ENCODE measurements around the gene SNX13. TPM values are rescaled to one million over a fixed set of nuclear protein-coding genes. Genes with fewer than 3 reads are reported as not detected.

SNX13 gene
- total RNA-seq, 4 donors from 2014 or later: 74.9 to 154 (median 107) TPM

- intact Hi-C loops (cut with DNase I; ENCODE audit: low total_unique reads) (no loop called here), in situ Hi-C loops (cut with MboI; ENCODE audit: low sequenced_read_pairs in 4 of 4) (no loop called here)
- ATAC-seq (no peak), DNase-seq (no peak)
- Histone ChIP-seq H3K27ac (no peak overlapping the region), H3K36me3 (no peaks in the 10 kb centered on the region), H3K9me3 (no peaks in the 10 kb centered on the region), H3K27me3 (peaks cover 0 to 2% (median 0%) of the 10 kb centered on the region in 3 donors), H3K4me1 (no peaks in the 10 kb centered on the region), H3K4me3 (no peak overlapping the region)
- TF ChIP-seq, protein P1, sequence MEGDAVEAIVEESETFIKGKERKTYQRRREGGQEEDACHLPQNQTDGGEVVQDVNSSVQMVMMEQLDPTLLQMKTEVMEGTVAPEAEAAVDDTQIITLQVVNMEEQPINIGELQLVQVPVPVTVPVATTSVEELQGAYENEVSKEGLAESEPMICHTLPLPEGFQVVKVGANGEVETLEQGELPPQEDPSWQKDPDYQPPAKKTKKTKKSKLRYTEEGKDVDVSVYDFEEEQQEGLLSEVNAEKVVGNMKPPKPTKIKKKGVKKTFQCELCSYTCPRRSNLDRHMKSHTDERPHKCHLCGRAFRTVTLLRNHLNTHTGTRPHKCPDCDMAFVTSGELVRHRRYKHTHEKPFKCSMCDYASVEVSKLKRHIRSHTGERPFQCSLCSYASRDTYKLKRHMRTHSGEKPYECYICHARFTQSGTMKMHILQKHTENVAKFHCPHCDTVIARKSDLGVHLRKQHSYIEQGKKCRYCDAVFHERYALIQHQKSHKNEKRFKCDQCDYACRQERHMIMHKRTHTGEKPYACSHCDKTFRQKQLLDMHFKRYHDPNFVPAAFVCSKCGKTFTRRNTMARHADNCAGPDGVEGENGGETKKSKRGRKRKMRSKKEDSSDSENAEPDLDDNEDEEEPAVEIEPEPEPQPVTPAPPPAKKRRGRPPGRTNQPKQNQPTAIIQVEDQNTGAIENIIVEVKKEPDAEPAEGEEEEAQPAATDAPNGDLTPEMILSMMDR (IDR thresholded peaks at IDR 0.05 in 4 of 5, conservative IDR thresholded peaks at IDR 0.05 in 1 of 5): no peak
- TF ChIP-seq POLR2A (IDR thresholded peaks at IDR 0.05): no peak
Measured at GRCh38 chr7:17963281-17963680, 23.0 kb upstream of the SNX13 start.

DNA sequence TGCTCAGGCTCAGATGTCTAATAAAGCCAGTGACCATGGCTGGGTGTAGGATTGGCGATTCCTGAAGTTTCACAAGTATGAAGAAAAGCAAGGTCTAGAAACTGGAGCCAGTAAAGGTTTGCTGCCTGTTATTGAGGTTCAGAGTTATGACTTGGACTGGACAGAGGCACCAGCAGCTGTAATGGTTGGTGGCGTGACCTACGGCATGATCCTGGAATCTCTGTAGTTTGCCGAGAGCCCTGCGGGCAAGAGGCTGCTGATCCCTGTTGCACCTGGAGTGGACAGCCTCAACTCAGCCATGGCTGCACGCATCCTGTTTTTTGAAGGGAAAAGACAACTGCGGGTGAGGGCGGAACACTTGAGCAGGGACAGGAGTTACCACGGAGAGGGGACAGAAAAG, 22.4 kb upstream of the SNX13 start:
- no peaks in the 10 kb centered on the region for H3K9me3 ChIP-seq
- H3K36me3 ChIP-seq: no peaks in the 10 kb centered on the region
- no peak overlapping the region for H3K4me3 ChIP-seq
- TF ChIP-seq, protein P1 (IDR thresholded peaks at IDR 0.05 in 4 of 5, conservative IDR thresholded peaks at IDR 0.05 in 1 of 5): no peak
- TF ChIP-seq POLR2A (IDR thresholded peaks at IDR 0.05): no peak
- in situ Hi-C loops (cut with MboI; ENCODE audit: low sequenced_read_pairs in 4 of 4): no loop called here
- peaks cover 0 to 2% (median 0%) of the 10 kb centered on the region in 3 donors for H3K27me3 ChIP-seq
- intact Hi-C loops (cut with DNase I; ENCODE audit: low total_unique reads): no loop called here
- ATAC-seq (no peak), DNase-seq (no peak)
- no peak overlapping the region for H3K27ac ChIP-seq
- H3K4me1 ChIP-seq: no peaks in the 10 kb centered on the region

GRCh38 chr7:17957871-17958270, 17.6 kb upstream of the SNX13 start:
- Histone ChIP-seq H3K27ac (no peak overlapping the region), H3K27me3 (no peaks in the 10 kb centered on the region), H3K36me3 (no peaks in the 10 kb centered on the region), H3K4me3 (no peak overlapping the region), H3K4me1 (no peaks in the 10 kb centered on the region), H3K9me3 (no peaks in the 10 kb centered on the region)
- no peak for DNase-seq
- intact Hi-C loops (cut with DNase I; ENCODE audit: low total_unique reads) (no loop called here), in situ Hi-C loops (cut with MboI; ENCODE audit: low sequenced_read_pairs in 4 of 4) (no loop called here)
- no peak for TF ChIP-seq POLR2A (IDR thresholded peaks at IDR 0.05)
- TF ChIP-seq, protein P1 (IDR thresholded peaks at IDR 0.05 in 4 of 5, conservative IDR thresholded peaks at IDR 0.05 in 1 of 5): no peak
- ATAC-seq: no peak

DNA sequence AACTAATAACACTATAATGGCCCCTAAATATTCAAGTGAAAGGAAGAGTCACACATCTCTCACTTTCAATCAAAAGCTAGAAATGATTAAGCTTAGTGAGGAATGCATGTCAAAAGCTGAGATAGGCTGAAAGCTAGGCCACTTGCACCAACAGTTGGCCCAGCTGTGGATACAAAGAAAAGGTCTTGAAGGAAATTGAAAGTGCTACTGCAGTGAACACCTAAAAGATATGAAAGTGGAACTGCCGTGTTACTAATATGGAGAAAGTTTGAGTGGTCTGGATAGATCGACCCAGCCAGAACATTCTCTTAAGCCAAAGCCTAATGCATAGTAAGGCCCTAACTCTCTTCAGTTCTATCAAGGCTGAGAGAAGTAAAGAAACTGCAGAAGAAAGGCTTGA, 12.1 kb upstream of the SNX13 start:
- H3K36me3 ChIP-seq: no peaks in the 10 kb centered on the region
- TF ChIP-seq POLR2A (IDR thresholded peaks at IDR 0.05): no peak
- TF ChIP-seq, protein P1 (IDR thresholded peaks at IDR 0.05 in 4 of 5, conservative IDR thresholded peaks at IDR 0.05 in 1 of 5): no peak
- DNase-seq (no peak), ATAC-seq (no peak)
- H3K9me3 ChIP-seq: no peaks in the 10 kb centered on the region
- no peak overlapping the region for H3K4me3 ChIP-seq
- no peaks in the 10 kb centered on the region for H3K27me3 ChIP-seq
- no peak overlapping the region for H3K27ac ChIP-seq
- intact Hi-C loops (cut with DNase I; ENCODE audit: low total_unique reads): no loop called here
- no peaks in the 10 kb centered on the region for H3K4me1 ChIP-seq
- in situ Hi-C loops (cut with MboI; ENCODE audit: low sequenced_read_pairs in 4 of 4): no loop called here

DNA sequence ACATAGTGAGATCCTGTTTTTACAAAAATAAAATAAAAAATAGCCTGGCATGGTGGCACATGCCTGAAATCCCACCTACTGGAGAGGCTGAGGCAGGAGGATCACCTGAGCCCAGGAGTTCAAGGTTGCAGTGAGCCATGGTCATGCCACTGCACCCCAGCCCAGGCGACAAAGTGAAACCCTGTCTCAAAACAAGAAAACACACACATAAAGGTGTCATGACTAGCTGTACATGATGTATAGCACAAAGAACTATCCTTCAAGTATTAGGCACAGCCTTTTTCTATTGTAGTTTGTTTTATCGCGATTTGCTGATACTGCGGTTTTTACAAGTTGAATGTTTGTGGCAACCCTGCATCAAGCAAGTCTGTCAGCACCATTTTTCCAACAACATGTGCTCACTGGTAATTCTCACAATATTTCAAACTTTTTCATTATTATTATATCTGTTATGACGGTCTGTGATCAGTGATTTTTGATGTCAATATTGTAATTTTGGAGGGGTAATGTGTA, 11.5 kb upstream of the SNX13 start:
- in situ Hi-C loops (cut with MboI; ENCODE audit: low sequenced_read_pairs in 4 of 4) (no loop called here), intact Hi-C loops (cut with DNase I; ENCODE audit: low total_unique reads) (no loop called here)
- ATAC-seq: no peak

More for the DNA sequence above, 11.5 kb upstream of the SNX13 start:
- no peak for DNase-seq
- H3K36me3 ChIP-seq: no peaks in the 10 kb centered on the region
- H3K4me3 ChIP-seq: no peak overlapping the region
- no peaks in the 10 kb centered on the region for H3K27me3 ChIP-seq
- no peaks in the 10 kb centered on the region for H3K4me1 ChIP-seq
- TF ChIP-seq, protein P1 (IDR thresholded peaks at IDR 0.05 in 4 of 5, conservative IDR thresholded peaks at IDR 0.05 in 1 of 5): no peak
- no peak for TF ChIP-seq POLR2A (IDR thresholded peaks at IDR 0.05)
- H3K9me3 ChIP-seq: no peaks in the 10 kb centered on the region
- H3K27ac ChIP-seq: no peak overlapping the region
